H9 (cell line): Measurements from ENCODE around the gene ASTN2. TPM values are rescaled to one million over a fixed set of nuclear protein-coding genes. Genes with fewer than 3 reads are reported as not detected.

ENCODE experiments used
- DNase-seq: peaks from one replicate; pipeline ENCODE4 v3.0.0-alpha.2; 2017
- H2AFZ ChIP-seq: one replicate; pipeline ENCODE4 v1.6.1; 2013; ENCODE audit warnings: mild to moderate bottlenecking, low read length, control low read depth, moderate library complexity
- H2AK5ac ChIP-seq: 2 replicates; pipeline ENCODE4 v1.6.1; 2013; ENCODE audit warnings: low read length, control low read depth, mixed read lengths; ENCODE audit not compliant: insufficient read length
- H2BK120ac ChIP-seq: one replicate; pipeline ENCODE4 v1.6.1; 2013; ENCODE audit warnings: low read depth, mild to moderate bottlenecking, low read length, control low read depth, inconsistent platforms; ENCODE audit not compliant: poor library complexity, severe bottlenecking
- H2BK12ac ChIP-seq: 2 replicates; pipeline ENCODE4 v1.6.1; 2013; ENCODE audit warnings: low read length, control low read depth, mixed read lengths, low read depth; ENCODE audit not compliant: insufficient read length
- H2BK15ac ChIP-seq: 2 replicates; pipeline ENCODE4 v1.6.1; 2013; ENCODE audit warnings: low read depth, low read length, control low read depth
- H2BK20ac ChIP-seq: one replicate; pipeline ENCODE4 v1.6.1; 2013; ENCODE audit warnings: low read depth, mild to moderate bottlenecking, low read length, control low read depth, inconsistent platforms; ENCODE audit not compliant: poor library complexity, severe bottlenecking
- H2BK5ac ChIP-seq: 2 replicates; pipeline ENCODE4 v1.6.1; 2013; ENCODE audit warnings: low read length, control low read depth, mixed read lengths; ENCODE audit not compliant: insufficient read length
- H3K14ac ChIP-seq: 2 replicates; pipeline ENCODE4 v1.6.1; 2013; ENCODE audit warnings: low read length, control low read depth; ENCODE audit not compliant: insufficient read depth
- H3K18ac ChIP-seq: 2 replicates; pipeline ENCODE4 v1.6.1; 2013; ENCODE audit warnings: low read depth, mild to moderate bottlenecking, mixed read lengths, low read length, control low read depth; ENCODE audit not compliant: insufficient read length
- H3K23ac ChIP-seq: 2 replicates; pipeline ENCODE4 v1.6.1; 2013; ENCODE audit warnings: low read length, control low read depth, mixed read lengths, low read depth; ENCODE audit not compliant: insufficient read length
- H3K23me2 ChIP-seq: 2 replicates; pipeline ENCODE4 v1.6.1; 2013; ENCODE audit warnings: low read depth, mild to moderate bottlenecking, mixed read lengths, low read length, control low read depth; ENCODE audit not compliant: insufficient read length, poor library complexity, severe bottlenecking
- H3K27ac ChIP-seq: 2 replicates; pipeline ENCODE4 v1.5.1; 2013; ENCODE audit warnings: low read length, control low read depth, mixed read lengths, low read depth; ENCODE audit not compliant: insufficient read length
- H3K27me3 ChIP-seq: 2 replicates; pipeline ENCODE4 v1.6.1; 2013; ENCODE audit warnings: low read length, control low read depth, inconsistent platforms; ENCODE audit not compliant: insufficient read depth
- H3K4ac ChIP-seq: 2 replicates; pipeline ENCODE4 v1.6.1; 2013; ENCODE audit warnings: low read depth, mild to moderate bottlenecking, control low read depth, inconsistent platforms, low read length, moderate library complexity
- H3K4me1 ChIP-seq: 2 replicates; pipeline ENCODE4 v1.6.1; 2013; ENCODE audit warnings: low read length, control low read depth, inconsistent platforms; ENCODE audit not compliant: insufficient read depth
- H3K4me2 ChIP-seq: 2 replicates; pipeline ENCODE4 v1.6.1; 2013; ENCODE audit warnings: low read length, control low read depth, mixed read lengths; ENCODE audit not compliant: insufficient read length, insufficient read depth
- H3K56ac ChIP-seq: 2 replicates; pipeline ENCODE4 v1.6.1; 2013; ENCODE audit warnings: low read depth, mild to moderate bottlenecking, mixed read lengths, low read length, control low read depth; ENCODE audit not compliant: insufficient read length
- H3K79me1 ChIP-seq: 2 replicates; pipeline ENCODE4 v1.6.1; 2013; ENCODE audit warnings: low read depth, mild to moderate bottlenecking, moderate library complexity, low read length, control low read depth, inconsistent platforms; ENCODE audit not compliant: insufficient read depth, poor library complexity, severe bottlenecking
- H3K79me2 ChIP-seq: 2 replicates; pipeline ENCODE4 v1.6.1; 2013; ENCODE audit warnings: low read length, control low read depth, inconsistent platforms; ENCODE audit not compliant: insufficient read depth
- H3K9ac ChIP-seq: 2 replicates; pipeline ENCODE4 v1.6.1; 2013; ENCODE audit warnings: low read length, control low read depth, mixed read lengths; ENCODE audit not compliant: insufficient read length; ENCODE audit errors: extremely low read depth
- H3K9me3 ChIP-seq: one replicate; pipeline ENCODE4 v1.6.1; 2013; ENCODE audit warnings: low read depth, low read length, inconsistent platforms; ENCODE audit not compliant: control insufficient read depth
- H3T11ph ChIP-seq: one replicate; pipeline ENCODE4 v1.6.1; 2013; ENCODE audit warnings: mild to moderate bottlenecking, low read length, control low read depth, inconsistent platforms
- H4K20me1 ChIP-seq: one replicate; pipeline ENCODE4 v1.6.1; 2013; ENCODE audit not compliant: control insufficient read depth, insufficient read length, insufficient read depth
- H4K5ac ChIP-seq: 2 replicates; pipeline ENCODE4 v1.6.1; 2013; ENCODE audit warnings: low read depth, mild to moderate bottlenecking, mixed read lengths, low read length, control low read depth; ENCODE audit not compliant: insufficient read length
- H4K8ac ChIP-seq: replicated peaks from 2 replicates; pipeline ENCODE4 v1.6.1; 2013; ENCODE audit warnings: low read length, control low read depth, mixed read lengths, low read depth; ENCODE audit not compliant: insufficient read length
- H4K91ac ChIP-seq: 2 replicates; pipeline ENCODE4 v1.6.1; 2013; ENCODE audit warnings: low read depth, mild to moderate bottlenecking, moderate library complexity, mixed read lengths, low read length, control low read depth; ENCODE audit not compliant: insufficient read length
- H3K27ac Mint-ChIP-seq, 3 experiments: 2 replicates in 2 of 3; 3 replicates in 1 of 3; pipeline ENCODE4 v1.8.0; 2020 to 2021; ENCODE audit warnings: mixed read lengths in 3 of 3, mild to moderate bottlenecking in 1 of 3, moderate library complexity in 1 of 3
- H3K27me3 Mint-ChIP-seq: 2 replicates; pipeline ENCODE4 v1.8.0; 2021; ENCODE audit warnings: low read depth, mild to moderate bottlenecking, moderate library complexity, mixed read lengths
- H3K36me3 Mint-ChIP-seq, 3 experiments: 2 replicates in 2 of 3; 3 replicates in 1 of 3; pipeline ENCODE4 v1.8.0; 2020 to 2021; ENCODE audit warnings: low read depth in 3 of 3, mixed read lengths in 3 of 3; ENCODE audit not compliant: insufficient read depth in 1 of 3
- H3K4me1 Mint-ChIP-seq, 2 experiments: 2 replicates each; pipeline ENCODE4 v1.8.0; 2020; ENCODE audit warnings: mixed read lengths in 2 of 2
- H3K4me3 Mint-ChIP-seq, 2 experiments: 2 replicates in 1 of 2; 3 replicates in 1 of 2; pipeline ENCODE4 v1.8.0; 2020 to 2021; ENCODE audit warnings: mild to moderate bottlenecking in 2 of 2, mixed read lengths in 2 of 2, moderate library complexity in 1 of 2
- H3K9me3 Mint-ChIP-seq, 2 experiments: 2 replicates in 1 of 2; 3 replicates in 1 of 2; pipeline ENCODE4 v1.8.0; 2020; ENCODE audit warnings: mild to moderate bottlenecking in 2 of 2, mixed read lengths in 2 of 2, moderate library complexity in 1 of 2
- WGBS: extraction: QIAGEN DNeasy Blood & Tissue Kit; methylation state at CpG from one replicate; pipeline ENCODE4 v1.1.7; 2013; ENCODE audit warnings: missing lambda C conversion rate, low lambda C conversion rate, mixed read lengths; ENCODE audit not compliant: insufficient read length; ENCODE audit errors: extremely low coverage; 5-methylcytosine and 5-hydroxymethylcytosine counted together
- total RNA-seq: library from RNA; stranded (reverse); gene quantifications from 2 replicates; pipeline ENCODE4 v1.2.1, GENCODE V29; 2021
- TF ChIP-seq, protein P1 (sequence below): fragments of 200-600 bp; sonication (generic); conservative IDR thresholded peaks from 3 replicates; pipeline ENCODE4 v1.8.0; 2021; ENCODE audit warnings: antibody characterized with exemption, mild to moderate bottlenecking

ASTN2 gene
- total RNA-seq, 1 experiment from 2014 or later, result 9.7 TPM

DNA sequence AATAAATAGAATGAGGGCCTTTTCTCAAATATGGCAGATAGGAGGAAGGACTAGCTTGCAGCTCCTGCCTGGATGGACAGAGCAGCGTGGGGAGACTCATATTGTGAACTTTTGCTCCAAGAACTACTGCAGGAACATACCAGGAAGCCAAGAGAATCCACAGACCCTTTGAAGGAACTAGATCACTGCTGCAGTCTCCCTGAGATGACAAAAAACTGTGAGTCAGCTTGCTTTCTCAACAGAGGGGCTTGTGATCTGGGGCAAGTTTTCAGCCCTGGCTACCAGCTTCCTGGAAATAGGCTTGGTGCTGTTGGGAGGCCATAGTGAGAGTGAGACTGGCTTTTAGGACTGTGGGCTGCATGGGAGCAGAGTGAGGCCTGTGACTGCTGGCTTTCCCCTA, 898.4 kb downstream of the ASTN2 start:
- H3K14ac ChIP-seq, result no peak overlapping the region
- H2BK12ac ChIP-seq, result no peak overlapping the region
- H2BK15ac ChIP-seq, result no peak overlapping the region
- H3K4me1 Mint-ChIP-seq, result 0 out of 4 replicates have a peak, but pooled peaks cover 0 to 4% of the 10 kb centered on the region in 2 experiments
- peaks cover 31 to 32% of the 10 kb centered on the region in 2 experiments for H3K9me3 Mint-ChIP-seq
- H3K23ac ChIP-seq, result no peak overlapping the region
- no peak overlapping the region for H2BK20ac ChIP-seq
- peaks cover under 1% of the 10 kb centered on the region for H3K27me3 Mint-ChIP-seq
- no peak overlapping the region for H3K9ac ChIP-seq
- no peak overlapping the region for H3K18ac ChIP-seq
- H4K91ac ChIP-seq, result no peak overlapping the region
- H2AK5ac ChIP-seq, result no peak overlapping the region
- DNase-seq, result no peak
- H3K4me3 Mint-ChIP-seq, result no peak overlapping the region
- no peaks in the 10 kb centered on the region for H3K79me1 ChIP-seq
- H3K27me3 ChIP-seq, result no peaks in the 10 kb centered on the region
- H4K8ac ChIP-seq, result no peak overlapping the region
- no peak overlapping the region for H3T11ph ChIP-seq
- H3K27ac ChIP-seq, result no peak overlapping the region
- peaks cover 6 to 17% (median 11%) of the 10 kb centered on the region in 3 experiments; a peak in 6 of 7 replicates for H3K36me3 Mint-ChIP-seq
- no peaks in the 10 kb centered on the region for H3K9me3 ChIP-seq
- H4K5ac ChIP-seq, result no peak overlapping the region
- no peak overlapping the region for H2AFZ ChIP-seq
- no peak overlapping the region for H2BK5ac ChIP-seq
- no peak overlapping the region for H3K4ac ChIP-seq
- WGBS, result no CpG with 5 or more reads among the region's 1 CpG
- no peak overlapping the region for H3K27ac Mint-ChIP-seq
- H2BK120ac ChIP-seq, result no peak overlapping the region
- H3K56ac ChIP-seq, result no peak overlapping the region
- H3K23me2 ChIP-seq, result no peaks in the 10 kb centered on the region
- no peak overlapping the region for H3K4me2 ChIP-seq
- no peaks in the 10 kb centered on the region for H3K79me2 ChIP-seq
- TF ChIP-seq, protein P1, sequence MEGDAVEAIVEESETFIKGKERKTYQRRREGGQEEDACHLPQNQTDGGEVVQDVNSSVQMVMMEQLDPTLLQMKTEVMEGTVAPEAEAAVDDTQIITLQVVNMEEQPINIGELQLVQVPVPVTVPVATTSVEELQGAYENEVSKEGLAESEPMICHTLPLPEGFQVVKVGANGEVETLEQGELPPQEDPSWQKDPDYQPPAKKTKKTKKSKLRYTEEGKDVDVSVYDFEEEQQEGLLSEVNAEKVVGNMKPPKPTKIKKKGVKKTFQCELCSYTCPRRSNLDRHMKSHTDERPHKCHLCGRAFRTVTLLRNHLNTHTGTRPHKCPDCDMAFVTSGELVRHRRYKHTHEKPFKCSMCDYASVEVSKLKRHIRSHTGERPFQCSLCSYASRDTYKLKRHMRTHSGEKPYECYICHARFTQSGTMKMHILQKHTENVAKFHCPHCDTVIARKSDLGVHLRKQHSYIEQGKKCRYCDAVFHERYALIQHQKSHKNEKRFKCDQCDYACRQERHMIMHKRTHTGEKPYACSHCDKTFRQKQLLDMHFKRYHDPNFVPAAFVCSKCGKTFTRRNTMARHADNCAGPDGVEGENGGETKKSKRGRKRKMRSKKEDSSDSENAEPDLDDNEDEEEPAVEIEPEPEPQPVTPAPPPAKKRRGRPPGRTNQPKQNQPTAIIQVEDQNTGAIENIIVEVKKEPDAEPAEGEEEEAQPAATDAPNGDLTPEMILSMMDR, result no peak
- no peaks in the 10 kb centered on the region for H3K4me1 ChIP-seq
- no peaks in the 10 kb centered on the region for H4K20me1 ChIP-seq
